ENCODE data around the gene SCGB3A2.

SCGB3A2 gene

GRCh38 chr5:147842869-147843268 is 35.6 kb upstream of the SCGB3A2 start:
- Histone ChIP-seq H4K20me1 (ENCODE audit: low read depth, low read length) (no peaks in the 10 kb centered on the region), H3K27ac (ENCODE audit: low read depth, low read length) (no peak overlapping the region), H3F3A (ENCODE audit: insufficient read depth) (no peaks in the 10 kb centered on the region), H3K9ac (ENCODE audit: low read length) (no peak overlapping the region), H3K36me3 (ENCODE audit: low read length) (no peaks in the 10 kb centered on the region), H3K27me3 (ENCODE audit: low read length) (no peaks in the 10 kb centered on the region), H3K4me2 (ENCODE audit: low read depth, low read length, poor library complexity, severe bottlenecking) (no peak overlapping the region), H3K4me3 (ENCODE audit: insufficient read depth, low read length, poor library complexity, severe bottlenecking) (no peak overlapping the region), H3K9me2 (replicated peaks; ENCODE audit: insufficient read depth, low read length) (no peaks in the 10 kb centered on the region), H3K9me3 (ENCODE audit: insufficient read depth, low read length) (no peaks in the 10 kb centered on the region), H3K79me2 (ENCODE audit: insufficient read depth, low read length) (no peaks in the 10 kb centered on the region), H2AFZ (ENCODE audit: low read depth, low read length, severe bottlenecking) (no peak overlapping the region)
- TF ChIP-seq CTCF (IDR thresholded peaks at IDR 0.05; ENCODE audit: insufficient read depth, low read length, poor library complexity, severe bottlenecking) = no peak
- TF ChIP-seq EZH2phosphoT487 (conservative IDR thresholded peaks at IDR 0.05; ENCODE audit: low read length) = no peak

- H3K27ac ChIP-seq (ENCODE audit: low read depth, low read length) = no peak overlapping the region
- H3K9me3 ChIP-seq (ENCODE audit: insufficient read depth, low read length) = no peaks in the 10 kb centered on the region
- TF ChIP-seq CTCF (IDR thresholded peaks at IDR 0.05; ENCODE audit: insufficient read depth, low read length, poor library complexity, severe bottlenecking) (no peak), EZH2phosphoT487 (conservative IDR thresholded peaks at IDR 0.05; ENCODE audit: low read length) (no peak)
Measured at GRCh38 chr5:147844846-147845245, 33.7 kb upstream of the SCGB3A2 start.

GRCh38 chr5:147845618-147846017 is 32.9 kb upstream of the SCGB3A2 start:
- H3K4me2 ChIP-seq (ENCODE audit: low read depth, low read length, poor library complexity, severe bottlenecking) = no peak overlapping the region

More at GRCh38 chr5:147844846-147845245, 33.7 kb upstream of the SCGB3A2 start:
- H3K4me2 ChIP-seq (ENCODE audit: low read depth, low read length, poor library complexity, severe bottlenecking) = no peak overlapping the region
- no peak overlapping the region for H3K4me3 ChIP-seq (ENCODE audit: insufficient read depth, low read length, poor library complexity, severe bottlenecking)
- H3K36me3 ChIP-seq (ENCODE audit: low read length) = no peaks in the 10 kb centered on the region
- no peak overlapping the region for H3K9ac ChIP-seq (ENCODE audit: low read length)
- H3K9me2 ChIP-seq (replicated peaks; ENCODE audit: insufficient read depth, low read length) = no peaks in the 10 kb centered on the region
- no peak overlapping the region for H2AFZ ChIP-seq (ENCODE audit: low read depth, low read length, severe bottlenecking)
- H3K79me2 ChIP-seq (ENCODE audit: insufficient read depth, low read length) = no peaks in the 10 kb centered on the region
- no peaks in the 10 kb centered on the region for H3K27me3 ChIP-seq (ENCODE audit: low read length)
- no peaks in the 10 kb centered on the region for H3F3A ChIP-seq (ENCODE audit: insufficient read depth)
- no peaks in the 10 kb centered on the region for H4K20me1 ChIP-seq (ENCODE audit: low read depth, low read length)

More at GRCh38 chr5:147845618-147846017, 32.9 kb upstream of the SCGB3A2 start:
- Histone ChIP-seq H3K9me2 (replicated peaks; ENCODE audit: insufficient read depth, low read length) (no peaks in the 10 kb centered on the region), H3K27ac (ENCODE audit: low read depth, low read length) (no peak overlapping the region), H3K9me3 (ENCODE audit: insufficient read depth, low read length) (no peaks in the 10 kb centered on the region), H3K27me3 (ENCODE audit: low read length) (no peaks in the 10 kb centered on the region), H3K4me3 (ENCODE audit: insufficient read depth, low read length, poor library complexity, severe bottlenecking) (no peak overlapping the region), H3F3A (ENCODE audit: insufficient read depth) (no peaks in the 10 kb centered on the region), H3K36me3 (ENCODE audit: low read length) (no peaks in the 10 kb centered on the region), H3K9ac (ENCODE audit: low read length) (no peak overlapping the region), H4K20me1 (ENCODE audit: low read depth, low read length) (no peaks in the 10 kb centered on the region), H3K79me2 (ENCODE audit: insufficient read depth, low read length) (no peaks in the 10 kb centered on the region), H2AFZ (ENCODE audit: low read depth, low read length, severe bottlenecking) (no peak overlapping the region)
- TF ChIP-seq EZH2phosphoT487 (conservative IDR thresholded peaks at IDR 0.05; ENCODE audit: low read length) = no peak
- TF ChIP-seq CTCF (IDR thresholded peaks at IDR 0.05; ENCODE audit: insufficient read depth, low read length, poor library complexity, severe bottlenecking) = no peak
